Measurements from ENCODE around the gene TM9SF3.

GRCh38 chr10:96496281-96496925, 90.4 kb downstream of the TM9SF3 start:
- TF ChIP-seq, protein P1, sequence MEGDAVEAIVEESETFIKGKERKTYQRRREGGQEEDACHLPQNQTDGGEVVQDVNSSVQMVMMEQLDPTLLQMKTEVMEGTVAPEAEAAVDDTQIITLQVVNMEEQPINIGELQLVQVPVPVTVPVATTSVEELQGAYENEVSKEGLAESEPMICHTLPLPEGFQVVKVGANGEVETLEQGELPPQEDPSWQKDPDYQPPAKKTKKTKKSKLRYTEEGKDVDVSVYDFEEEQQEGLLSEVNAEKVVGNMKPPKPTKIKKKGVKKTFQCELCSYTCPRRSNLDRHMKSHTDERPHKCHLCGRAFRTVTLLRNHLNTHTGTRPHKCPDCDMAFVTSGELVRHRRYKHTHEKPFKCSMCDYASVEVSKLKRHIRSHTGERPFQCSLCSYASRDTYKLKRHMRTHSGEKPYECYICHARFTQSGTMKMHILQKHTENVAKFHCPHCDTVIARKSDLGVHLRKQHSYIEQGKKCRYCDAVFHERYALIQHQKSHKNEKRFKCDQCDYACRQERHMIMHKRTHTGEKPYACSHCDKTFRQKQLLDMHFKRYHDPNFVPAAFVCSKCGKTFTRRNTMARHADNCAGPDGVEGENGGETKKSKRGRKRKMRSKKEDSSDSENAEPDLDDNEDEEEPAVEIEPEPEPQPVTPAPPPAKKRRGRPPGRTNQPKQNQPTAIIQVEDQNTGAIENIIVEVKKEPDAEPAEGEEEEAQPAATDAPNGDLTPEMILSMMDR (conservative IDR thresholded peaks at IDR 0.05; ENCODE audit: low read depth, low read length): no peak
- TF ChIP-seq EZH2 (IDR thresholded peaks at IDR 0.05; ENCODE audit: borderline replicate concordance, low read depth, low read length, poor library complexity, severe bottlenecking): no peak

Data from A673 (cell line).